Measurements from ENCODE around the gene FAM78B. TPM values are rescaled to one million over a fixed set of nuclear protein-coding genes. Genes with fewer than 3 reads are reported as not detected.

Gene FAM78B
- total and polyA plus RNA-seq, 9 donors = 0.64 to 2.6 (median 1.4) TPM

- no peak for DNase-seq
- H3K4me3 ChIP-seq = no peak overlapping the region
- 13 to 20% (median 14%) methylated on average over 3 of the region's 3 CpGs for WGBS, 3 donors
- intact Hi-C loops (cut with DNase I) = no loop called here
- H3K36me3 ChIP-seq = no peaks in the 10 kb centered on the region
- no peak for TF ChIP-seq CTCF (IDR thresholded peaks at IDR 0.05)
- no peak for TF ChIP-seq EP300 (IDR thresholded peaks at IDR 0.05)
- TF ChIP-seq POLR2A (IDR thresholded peaks at IDR 0.05) = no peak
- H3K27me3 ChIP-seq = no peaks in the 10 kb centered on the region
- no peaks in the 10 kb centered on the region for H3K4me1 ChIP-seq (ENCODE audit: insufficient read depth)
- H3K9me3 ChIP-seq = no peaks in the 10 kb centered on the region
- H3K27ac ChIP-seq = no peak overlapping the region
Observed at GRCh38 chr1:166020210-166020609, 146.6 kb downstream of the FAM78B start.

MicroRNAs within 50 kb of the gene (microRNA counts, 767-probe panel; counts per million panel counts)
- microRNA hsa-miR-921 = 530 counts per million, percentile 78 among the panel's probes with 10 or more counts

Small RNAs within 50 kb of the gene (microRNA-seq; reads per million reads assigned to microRNA genes)
- 0 reads per million in 3 donors for gene MIR921

Small RNAs within 50 kb of the gene (small RNA-seq; reads per million reads assigned to genes)
- gene MIR921 (not detected), gene RNA5SP64 (not detected)
